NCI-H748 (cell line): ENCODE measurements around the gene DNAJC22.
"Not testable (repeated sequence)": the region's sequence is repeated elsewhere in the genome, so short reads cannot be mapped to it uniquely, and the experiment has no call there.

Source experiments
- DNase-seq: peaks from one replicate; lab custom pipeline; 2025; ENCODE audit not compliant: unreplicated experiment; lab: John Stamatoyannopoulos, UW

DNAJC22 gene

DNA sequence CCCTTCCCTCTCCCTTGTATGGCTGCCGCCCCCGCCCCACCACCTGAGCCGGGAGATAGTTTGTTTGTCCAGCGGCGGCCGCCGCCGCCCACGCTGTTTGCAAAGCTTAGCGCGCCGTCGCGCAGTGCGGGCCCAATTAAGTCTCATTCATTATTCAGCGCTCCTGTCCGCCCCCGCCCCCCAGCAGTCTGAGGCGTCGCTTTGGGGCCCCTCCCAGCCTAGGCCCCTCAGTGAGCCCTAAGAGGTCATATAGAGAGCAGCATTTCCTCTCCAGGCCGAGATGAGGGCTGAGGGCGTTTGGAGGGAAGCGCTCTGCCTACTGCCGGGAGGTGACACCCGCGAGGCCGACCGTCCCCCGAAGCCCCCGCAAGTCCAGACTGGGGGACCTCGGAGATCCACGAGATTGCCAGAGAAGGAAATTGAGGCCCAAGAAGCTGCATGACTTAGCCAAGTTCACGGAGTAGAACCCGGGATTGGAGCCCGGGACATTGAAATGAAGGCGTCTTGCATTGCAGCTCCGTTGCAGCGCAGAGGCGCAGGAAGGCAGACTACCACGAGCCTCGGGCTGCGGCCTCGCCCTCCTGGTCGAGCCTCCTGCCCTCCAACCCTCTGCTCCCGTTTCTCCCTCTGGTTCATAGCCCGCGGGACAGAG, at the start of gene DNAJC22:
Gene DNAJC22 (plus strand): TSS at position 230 of the 652 bp plus-strand sequence. CDS start 1,985 bp downstream, outside the sequence.
- peak; percentile 78 for DNase-seq

DNA sequence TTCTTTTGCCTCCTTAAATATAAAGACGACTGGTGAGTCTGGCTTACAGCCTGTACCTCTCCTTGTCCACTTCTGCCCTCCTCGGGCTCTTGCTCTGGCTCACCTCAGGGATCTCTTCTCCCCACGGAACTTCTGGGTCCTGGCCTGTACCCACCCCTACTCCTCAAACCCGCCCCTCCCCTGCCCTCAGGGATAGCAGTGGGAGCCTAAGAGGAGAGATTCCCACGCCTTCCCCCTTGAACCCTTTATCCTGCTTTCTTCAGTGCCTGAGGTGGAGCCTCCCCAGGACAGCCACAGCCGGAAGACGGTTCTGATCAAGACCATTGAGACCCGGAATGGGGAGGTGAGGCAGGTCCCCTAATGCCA, 49.0 kb upstream of the DNAJC22 start:
- DNase-seq = no peak

DNA sequence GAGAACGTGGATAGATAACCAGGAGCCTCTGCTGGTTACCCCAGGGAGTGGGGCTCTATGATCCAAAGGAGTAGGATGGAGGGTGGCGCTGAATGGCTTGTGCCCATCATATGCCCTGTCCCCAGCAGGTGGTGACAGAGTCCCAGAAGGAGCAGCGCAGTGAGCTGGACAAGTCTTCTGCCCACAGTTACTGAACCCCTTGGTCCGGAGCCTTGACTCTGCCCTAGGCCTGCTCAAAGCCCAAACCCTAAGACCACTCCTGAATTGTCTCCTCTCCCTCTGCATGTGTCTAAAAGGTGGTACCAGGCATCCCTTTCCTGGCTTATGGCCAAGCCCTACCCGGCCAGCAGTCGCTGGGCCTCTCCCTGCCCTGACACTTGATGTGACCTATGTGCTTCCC, 48.5 kb upstream of the DNAJC22 start:
- DNase-seq = peak; percentile 14

DNA sequence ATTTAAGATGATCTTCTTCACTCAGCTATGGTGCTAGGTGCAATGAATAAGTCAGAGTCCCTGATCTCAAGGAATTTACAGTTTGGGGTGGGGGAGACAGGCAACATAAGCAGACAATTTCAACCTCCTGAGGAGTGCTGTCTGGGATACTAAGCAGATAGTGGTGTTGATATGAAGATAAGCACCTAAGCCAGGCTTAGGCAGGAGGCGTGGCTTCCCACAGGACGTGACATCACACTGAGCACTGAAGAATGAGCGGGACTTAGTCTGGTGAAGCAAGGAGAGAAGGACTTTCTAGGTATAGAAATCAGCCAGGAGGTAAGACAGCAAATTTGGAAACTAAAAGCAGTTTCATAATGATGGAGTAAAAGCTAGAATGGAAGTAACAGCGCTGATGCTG, 44.9 kb upstream of the DNAJC22 start:
- no peak for DNase-seq

DNA sequence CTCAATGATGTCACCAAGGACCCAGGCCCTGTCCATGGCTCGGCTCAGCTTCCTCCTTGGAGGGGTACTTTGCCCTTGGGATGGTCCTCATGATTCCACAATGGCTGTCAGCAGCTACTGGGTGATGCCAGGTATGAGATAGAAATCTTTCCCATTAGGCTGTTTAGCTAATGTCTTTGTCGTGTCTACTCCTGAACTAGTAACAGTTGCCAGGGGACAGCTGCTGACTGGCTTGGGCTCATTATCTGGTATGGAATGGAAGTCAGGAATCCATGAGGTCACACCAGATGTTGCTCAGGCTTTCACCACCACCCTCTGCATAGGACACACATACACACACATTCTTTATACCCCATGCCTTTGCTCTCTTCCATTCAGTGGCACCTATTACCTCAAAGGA, 42.5 kb upstream of the DNAJC22 start:
- DNase-seq = no peak

DNA sequence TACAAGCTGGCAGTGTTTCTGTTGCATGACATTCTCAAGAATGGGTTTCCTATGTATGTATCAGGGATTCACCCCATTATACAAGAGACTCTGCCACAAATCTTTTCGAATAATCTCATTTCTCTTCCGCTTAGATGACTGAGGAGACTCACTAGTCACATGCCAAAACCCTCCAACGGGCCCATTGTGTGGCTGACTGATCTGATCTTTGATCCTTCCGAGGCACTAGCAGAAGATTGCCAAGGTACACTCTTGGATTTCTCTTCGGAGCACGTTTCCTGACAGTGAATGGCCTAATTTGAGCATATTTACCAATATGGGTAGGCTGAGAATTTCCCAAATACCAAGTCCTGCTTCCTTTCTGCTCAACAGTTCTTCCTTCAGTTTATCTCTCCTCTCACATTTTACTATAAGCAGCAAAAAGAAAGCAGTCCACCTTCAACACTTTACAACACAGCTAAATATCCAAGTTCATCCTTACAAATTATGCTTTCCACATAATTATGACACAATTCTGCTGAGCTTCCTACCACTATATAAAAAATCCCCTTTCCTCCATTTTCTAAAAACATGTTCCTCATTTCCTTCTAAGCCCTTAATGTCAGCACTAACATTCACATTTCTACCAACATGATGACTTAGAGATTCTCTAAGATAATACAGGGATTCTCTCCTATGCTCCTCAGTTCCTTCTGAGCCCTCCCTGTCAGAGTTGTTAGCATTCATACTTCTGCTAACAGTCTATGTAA, 40.8 kb upstream of the DNAJC22 start:
- DNase-seq = no peak

DNA sequence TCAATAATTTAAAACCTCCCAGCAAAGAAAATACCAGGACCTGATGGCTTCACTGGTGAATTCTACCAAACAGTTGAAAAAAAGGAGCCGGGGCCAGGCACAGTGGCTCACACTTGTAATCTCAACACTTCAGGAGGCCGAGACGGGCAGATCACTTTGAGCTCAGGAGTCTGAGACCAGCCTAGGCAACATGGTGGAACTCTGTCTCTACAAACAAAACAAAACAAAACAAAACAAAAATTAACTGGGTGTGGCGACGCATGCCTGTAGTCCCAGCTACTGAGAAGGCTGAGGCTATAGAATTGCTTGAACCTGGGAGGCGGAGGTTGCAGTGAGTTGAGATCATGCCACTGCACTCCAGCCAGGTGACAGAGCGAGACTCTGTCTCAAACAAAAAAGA, 37.3 kb upstream of the DNAJC22 start:
- peak; percentile 9 for DNase-seq

DNA sequence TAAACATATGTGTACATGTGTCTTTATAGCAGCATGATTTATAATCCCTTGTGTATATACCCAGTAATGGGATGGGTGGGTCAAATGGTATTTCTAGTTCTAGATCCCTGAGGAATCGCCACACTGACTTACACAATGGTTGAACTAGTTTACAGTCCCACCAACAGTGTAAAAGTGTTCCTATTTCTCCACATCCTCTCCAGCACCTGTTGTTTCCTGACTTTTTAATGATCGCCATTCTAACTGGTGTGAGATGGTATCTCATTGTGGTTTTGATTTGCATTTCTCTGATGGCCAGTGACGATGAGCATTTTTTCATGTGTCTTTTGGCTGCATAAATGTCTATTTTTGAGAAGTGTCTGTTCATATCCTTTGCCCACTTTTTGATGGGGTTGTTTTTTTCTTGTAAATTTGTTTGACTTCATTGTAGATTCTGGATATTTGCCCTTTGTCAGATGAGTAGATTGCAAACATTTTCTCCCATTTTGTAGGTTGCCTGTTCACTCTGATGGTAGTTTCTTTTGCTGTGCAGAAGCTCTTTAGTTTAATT, 36.2 kb upstream of the DNAJC22 start:
- DNase-seq = not testable (repeated sequence)

DNA sequence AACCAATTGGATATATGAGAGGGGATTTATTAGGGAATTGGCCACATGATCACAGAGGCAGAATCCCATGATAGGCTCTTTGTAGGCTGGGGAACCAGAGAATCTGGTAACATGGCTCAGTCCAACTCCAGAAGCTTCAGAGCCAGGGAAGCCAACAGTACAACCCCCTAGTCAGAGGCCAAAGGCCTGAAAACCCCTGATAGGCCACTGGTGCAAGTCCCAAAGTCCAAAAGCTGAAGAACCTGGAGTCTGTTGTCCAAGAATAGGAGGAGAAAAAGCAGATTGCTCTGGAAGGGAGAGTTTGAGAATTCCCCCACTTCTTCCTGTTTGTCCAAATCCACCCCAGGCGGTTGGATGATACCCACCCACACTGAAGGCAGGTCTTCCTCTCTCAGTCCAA, 31.9 kb upstream of the DNAJC22 start:
- no peak for DNase-seq

DNA sequence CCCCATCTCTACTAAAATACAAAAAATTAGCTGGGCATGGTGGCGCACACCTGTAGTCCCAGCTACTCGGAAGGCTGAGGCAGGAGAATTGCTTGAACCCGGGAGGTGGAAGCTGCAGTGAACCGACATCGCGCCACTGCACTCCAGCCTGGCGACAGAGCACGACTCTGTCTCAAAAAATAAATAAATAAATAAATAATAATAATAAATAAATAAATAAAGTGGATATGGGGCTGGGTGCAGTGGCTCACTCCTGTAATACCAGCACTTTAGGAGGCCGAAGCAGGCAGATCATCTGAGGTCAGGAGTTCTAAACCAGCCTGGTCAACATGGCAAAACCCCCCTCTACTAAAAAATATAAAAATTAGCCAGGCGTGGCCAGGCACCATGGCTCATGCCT, 29.6 kb upstream of the DNAJC22 start:
- not testable (repeated sequence) for DNase-seq

DNA sequence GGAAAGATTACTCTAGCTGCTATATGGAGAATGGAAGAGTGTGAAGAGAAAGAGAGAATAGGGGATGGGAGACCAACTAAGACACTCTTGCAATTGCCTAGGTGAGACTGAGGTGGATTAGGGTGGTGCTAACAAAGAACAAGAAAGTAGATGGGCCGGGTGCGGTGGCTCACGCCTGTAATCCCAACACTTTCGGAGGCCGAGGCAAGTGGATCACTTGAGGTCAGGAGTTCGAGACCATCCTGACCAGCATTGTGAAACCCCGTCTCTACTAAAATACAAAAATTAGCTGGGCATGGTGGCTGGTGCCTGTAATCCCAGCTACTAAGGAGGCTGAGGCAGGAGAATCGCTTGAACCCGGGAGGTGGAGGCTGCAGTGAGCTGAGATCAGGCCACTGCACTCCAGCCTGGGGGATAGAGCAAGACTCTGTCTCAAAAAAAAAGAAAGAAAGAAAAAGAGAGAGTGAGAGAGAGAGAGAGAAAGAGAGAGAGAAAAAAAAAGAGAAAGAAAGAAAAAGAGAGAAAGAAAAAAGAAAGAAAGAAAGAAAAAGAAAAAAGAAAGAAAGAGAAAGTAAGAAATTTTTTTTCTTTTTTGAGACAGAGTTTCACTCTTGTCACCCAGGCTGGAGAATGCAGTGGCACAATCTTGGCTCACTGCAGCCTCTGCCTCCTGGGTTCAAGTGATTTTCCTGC, 26.1 kb upstream of the DNAJC22 start:
- DNase-seq = not testable (repeated sequence)

DNA sequence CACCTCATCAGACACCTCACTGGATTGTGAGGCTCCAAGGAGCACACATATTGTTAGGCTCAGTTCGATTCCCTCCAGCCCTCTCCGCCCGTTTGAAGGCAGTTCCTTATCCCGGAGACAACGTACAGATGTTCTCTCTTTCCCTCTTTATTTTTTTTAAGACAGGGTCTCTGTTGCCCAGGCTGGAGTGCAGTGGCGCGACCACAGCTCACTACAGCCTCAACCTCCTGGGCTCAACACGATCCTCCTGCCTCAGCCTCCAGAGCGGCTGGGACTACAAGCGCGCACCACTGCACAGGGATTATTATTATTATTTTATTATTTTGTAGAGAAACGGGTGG, 24.4 kb upstream of the DNAJC22 start:
- no peak for DNase-seq

DNA sequence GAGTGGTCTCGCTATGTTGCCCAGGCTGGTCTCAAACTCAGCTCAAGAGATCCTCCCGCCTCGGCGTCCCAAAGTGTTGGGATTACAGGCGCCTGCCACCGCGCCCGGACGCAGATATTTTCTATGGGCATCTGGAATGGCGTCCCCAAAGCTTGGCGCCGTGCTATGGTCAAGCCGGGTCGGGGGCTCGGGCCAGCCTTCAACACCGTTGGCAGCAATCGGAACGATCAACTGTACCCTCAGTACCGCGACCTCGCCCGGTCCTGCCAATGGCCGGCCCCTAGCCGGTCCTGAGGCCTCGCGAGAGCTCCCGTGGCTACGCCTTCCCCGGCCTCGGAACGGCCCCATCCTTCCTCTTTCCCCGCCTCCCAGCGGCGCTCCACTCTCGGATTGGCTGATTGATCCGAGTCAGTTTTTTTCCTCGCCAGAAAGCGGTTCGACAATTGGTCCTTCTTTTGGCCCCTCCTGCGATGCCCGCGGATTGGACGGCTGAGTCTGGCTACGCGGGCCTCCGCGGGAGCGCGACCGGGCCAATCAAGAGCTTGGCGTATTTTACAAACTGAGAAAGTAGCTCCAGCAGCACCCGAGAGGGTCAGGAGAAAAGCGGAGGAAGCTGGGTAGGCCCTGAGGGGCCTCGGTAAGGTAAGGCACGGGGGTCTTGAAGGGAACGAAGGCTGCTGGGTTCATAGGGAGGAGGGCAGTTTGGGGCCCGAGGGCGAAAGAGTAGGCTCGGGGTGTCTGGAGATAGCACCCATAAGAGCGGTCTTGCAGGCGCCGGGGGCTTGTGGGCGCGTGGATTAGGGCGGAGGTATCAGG, 23.8 kb upstream of the DNAJC22 start, which contains the start of gene TROAP:
Gene TROAP (plus strand): TSS at position 548 of the 816 bp plus-strand sequence. CDS start 354 bp downstream, outside the sequence.
- DNase-seq = peak; percentile 99

DNA sequence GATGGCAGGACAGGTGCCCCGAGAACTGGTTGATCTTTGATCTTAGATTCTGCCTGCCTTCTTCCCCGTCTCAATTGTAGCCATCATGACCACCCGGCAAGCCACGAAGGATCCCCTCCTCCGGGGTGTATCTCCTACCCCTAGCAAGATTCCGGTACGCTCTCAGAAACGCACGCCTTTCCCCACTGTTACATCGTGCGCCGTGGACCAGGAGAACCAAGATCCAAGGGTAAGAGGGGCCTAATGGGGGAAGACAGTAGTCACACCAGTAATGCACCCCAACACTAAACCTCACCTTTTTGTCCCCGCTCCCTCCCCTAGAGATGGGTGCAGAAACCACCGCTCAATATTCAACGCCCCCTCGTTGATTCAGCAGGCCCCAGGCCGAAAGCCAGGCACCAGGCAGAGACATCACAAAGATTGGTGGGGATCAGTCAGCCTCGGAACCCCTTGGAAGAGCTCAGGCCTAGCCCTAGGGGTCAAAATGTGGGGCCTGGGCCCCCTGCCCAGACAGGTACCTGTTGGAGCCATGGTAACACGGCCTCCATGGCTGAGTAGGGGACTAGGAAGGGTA, 23.1 kb upstream of the DNAJC22 start:
- DNase-seq = no peak

DNA sequence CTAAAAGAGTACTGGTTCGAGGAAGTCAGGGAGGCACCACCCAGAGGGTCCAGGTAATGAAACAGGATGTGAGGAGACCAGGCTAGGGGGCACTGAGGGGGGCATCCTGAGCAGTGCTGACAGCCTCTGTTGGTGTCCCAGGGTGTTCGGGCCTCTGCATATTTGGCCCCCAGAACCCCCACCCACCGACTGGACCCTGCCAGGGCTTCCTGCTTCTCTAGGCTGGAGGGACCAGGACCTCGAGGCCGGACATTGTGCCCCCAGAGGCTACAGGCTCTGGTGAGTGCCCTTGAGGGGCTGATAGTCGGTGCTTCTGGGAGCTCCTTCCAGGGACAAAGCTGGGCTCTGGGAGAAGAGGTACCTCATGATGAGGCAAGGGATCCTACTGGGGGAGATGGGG, 21.1 kb upstream of the DNAJC22 start:
- no peak for DNase-seq

DNA sequence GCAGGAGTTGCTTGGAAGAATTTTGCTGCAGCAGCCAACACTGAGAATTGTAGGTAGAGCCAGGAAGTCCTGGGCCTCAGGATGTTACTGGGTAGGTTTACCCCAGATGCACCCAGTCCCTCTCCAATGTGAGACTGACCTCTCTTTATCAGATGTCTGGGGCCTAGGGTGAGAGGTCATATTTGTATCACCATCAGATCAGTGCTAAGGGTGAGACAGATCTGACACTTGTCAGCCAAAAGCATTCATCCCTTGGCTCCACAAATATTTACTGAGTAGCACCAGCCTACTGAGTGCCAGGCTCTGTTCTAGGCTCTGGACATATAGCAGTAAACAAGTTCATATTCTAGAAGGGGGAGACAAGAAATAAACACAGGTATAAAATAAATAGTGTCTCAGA, 19.3 kb upstream of the DNAJC22 start:
- no peak for DNase-seq

DNA sequence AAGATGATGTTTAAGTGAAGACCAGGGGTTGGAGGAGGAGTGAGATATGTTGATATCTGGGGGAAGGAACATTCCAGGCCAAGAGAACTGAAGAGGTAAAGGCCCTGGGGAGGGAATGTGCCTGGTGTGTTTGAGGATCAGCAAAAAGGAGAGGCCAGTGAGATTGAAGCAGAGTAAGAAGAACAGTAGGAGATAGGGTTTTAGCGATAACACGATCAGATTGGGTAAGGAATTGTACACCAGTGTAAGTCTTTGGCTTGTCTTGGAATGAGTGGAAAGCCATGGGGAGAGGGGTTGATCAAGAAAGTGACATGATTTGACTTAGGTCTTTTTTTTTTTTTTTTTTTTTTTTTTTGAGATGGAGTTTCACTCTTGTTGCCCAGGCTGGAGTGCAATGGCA, 18.8 kb upstream of the DNAJC22 start:
- no peak for DNase-seq

DNA sequence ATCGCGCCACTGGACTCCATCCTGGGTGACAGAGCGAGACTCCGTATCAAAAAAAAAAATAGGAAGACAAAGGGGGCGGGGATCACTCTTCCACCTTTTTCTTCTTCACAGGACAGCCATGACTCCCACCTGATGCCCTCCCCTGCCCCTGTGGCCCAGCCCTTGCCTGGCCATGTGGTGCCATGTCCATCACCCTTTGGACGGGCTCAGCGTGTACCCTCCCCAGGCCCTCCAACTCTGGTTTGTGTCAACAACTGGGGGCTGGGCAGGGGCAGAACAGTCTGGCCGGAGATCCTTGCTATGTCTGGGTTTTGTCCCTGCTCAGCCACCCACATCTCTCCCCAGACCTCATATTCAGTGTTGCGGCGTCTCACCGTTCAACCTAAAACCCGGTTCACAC, 17.9 kb upstream of the DNAJC22 start:
- DNase-seq = no peak

DNA sequence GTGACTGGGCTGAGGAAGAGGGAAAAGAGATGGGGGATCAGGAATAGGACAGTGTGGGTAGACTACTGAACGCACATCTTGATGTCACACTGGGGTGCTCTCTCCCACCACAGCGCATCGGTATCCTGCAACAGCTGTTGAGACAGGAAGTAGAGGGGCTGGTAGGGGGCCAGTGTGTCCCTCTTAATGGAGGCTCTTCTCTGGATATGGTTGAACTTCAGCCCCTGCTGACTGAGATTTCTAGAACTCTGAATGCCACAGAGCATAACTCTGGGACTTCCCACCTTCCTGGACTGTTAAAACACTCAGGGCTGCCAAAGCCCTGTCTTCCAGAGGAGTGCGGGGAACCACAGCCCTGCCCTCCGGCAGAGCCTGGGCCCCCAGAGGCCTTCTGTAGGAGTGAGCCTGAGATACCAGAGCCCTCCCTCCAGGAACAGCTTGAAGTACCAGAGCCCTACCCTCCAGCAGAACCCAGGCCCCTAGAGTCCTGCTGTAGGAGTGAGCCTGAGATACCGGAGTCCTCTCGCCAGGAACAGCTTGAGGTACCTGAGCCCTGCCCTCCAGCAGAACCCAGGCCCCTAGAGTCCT, 16.6 kb upstream of the DNAJC22 start:
- no peak for DNase-seq

DNA sequence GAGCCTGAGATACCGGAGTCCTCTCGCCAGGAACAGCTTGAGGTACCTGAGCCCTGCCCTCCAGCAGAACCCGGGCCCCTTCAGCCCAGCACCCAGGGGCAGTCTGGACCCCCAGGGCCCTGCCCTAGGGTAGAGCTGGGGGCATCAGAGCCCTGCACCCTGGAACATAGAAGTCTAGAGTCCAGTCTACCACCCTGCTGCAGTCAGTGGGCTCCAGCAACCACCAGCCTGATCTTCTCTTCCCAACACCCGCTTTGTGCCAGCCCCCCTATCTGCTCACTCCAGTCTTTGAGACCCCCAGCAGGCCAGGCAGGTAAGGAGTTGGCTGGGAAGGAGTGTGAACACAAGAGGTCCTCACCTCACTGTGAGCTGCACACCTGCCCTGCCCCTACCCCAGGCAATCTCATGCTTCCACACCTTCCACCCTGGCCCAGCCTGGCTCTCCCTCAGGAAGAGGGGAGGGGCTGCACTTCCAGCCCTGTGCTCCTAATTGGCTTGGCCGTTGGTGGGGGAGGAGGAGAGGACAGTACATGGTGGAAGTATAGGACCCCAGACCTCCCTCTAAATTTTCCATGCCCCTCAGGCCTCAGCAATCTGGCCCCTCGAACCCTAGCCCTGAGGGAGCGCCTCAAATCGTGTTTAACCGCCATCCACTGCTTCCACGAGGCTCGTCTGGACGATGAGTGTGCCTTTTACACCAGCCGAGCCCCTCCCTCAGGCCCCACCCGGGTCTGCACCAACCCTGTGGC, 15.9 kb upstream of the DNAJC22 start:
- DNase-seq = no peak
